SK-N-SH (cell line): Measurements from ENCODE around the gene NRIP1. TPM values are rescaled to one million over a fixed set of nuclear protein-coding genes. Genes with fewer than 3 reads are reported as not detected.

Source experiments
- CTCF ChIA-PET: fragments of 300-600, 350-600 bp; formaldehyde crosslinking; extraction: SDS; loops from one replicate; lab custom pipeline; 2021; lab: Yijun Ruan, JAX
- POLR2A ChIA-PET: fragments of 350-600 bp; sonication (Branson Sonifier 250); formaldehyde crosslinking; extraction: SDS; loops from one replicate; lab custom pipeline; 2020; ENCODE audit warnings: antibody characterized with exemption, inconsistent platforms; lab: Yijun Ruan, JAX
- DNase-seq: peaks from one replicate; pipeline ENCODE4 v3.0.0; 2012
- H2AFZ ChIP-seq: fragments of 200-600 bp; sonication (generic); 2 replicates; pipeline ENCODE4 v1.8.1; 2016; ENCODE audit warnings: antibody characterized with exemption, mild to moderate bottlenecking, low read depth
- H3F3A ChIP-seq: fragments of 200-600 bp; sonication (generic); replicated peaks from 2 replicates; pipeline ENCODE3; 2016; ENCODE audit warnings: antibody characterized with exemption, mild to moderate bottlenecking; ENCODE audit not compliant: insufficient read depth
- H3K27ac ChIP-seq, 2 experiments: fragments of 200-500 bp in 1 of 2; fragments of 200-600 bp in 1 of 2; sonication (Bioruptor generic) in 1 of 2; sonication (generic), shearing (Covaris generic) in 1 of 2; 2 replicates each; pipeline versions ENCODE4 v1.5.1 to v1.6.1; 2014 to 2016; ENCODE audit warnings: low read depth in 2 of 2, inconsistent platforms in 1 of 2, low read length in 1 of 2, mild to moderate bottlenecking in 1 of 2, mixed read lengths in 1 of 2
- H3K27me3 ChIP-seq: fragments of 200-600 bp; sonication (generic), shearing (Covaris generic); 2 replicates; pipeline ENCODE4 v1.6.1; 2016; ENCODE audit warnings: mixed run types; ENCODE audit not compliant: insufficient read depth
- H3K36me3 ChIP-seq, 2 experiments: fragments of 200-500 bp in 1 of 2; fragments of 200-600 bp in 1 of 2; sonication (Bioruptor generic) in 1 of 2; sonication (generic) in 1 of 2; replicated peaks in 1 of 2; 2 replicates each; pipeline versions ENCODE3 to v1.5.1; 2014 to 2016; ENCODE audit warnings: low read length in 1 of 2, mild to moderate bottlenecking in 1 of 2; ENCODE audit not compliant: insufficient read depth in 2 of 2, control insufficient read depth in 1 of 2
- H3K4me1 ChIP-seq, 2 experiments: fragments of 200-500 bp in 1 of 2; fragments of 200-600 bp in 1 of 2; sonication (Bioruptor generic) in 1 of 2; sonication (generic), shearing (Covaris generic) in 1 of 2; 2 replicates each; pipeline versions ENCODE4 v1.5.1 to v1.6.1; 2014 to 2016; ENCODE audit warnings: low read depth in 1 of 2, low read length in 1 of 2, mixed run types in 1 of 2; ENCODE audit not compliant: insufficient read depth in 2 of 2, control insufficient read depth in 1 of 2
- H3K4me2 ChIP-seq: fragments of 200-600 bp; sonication (generic), shearing (Covaris generic); 2 replicates; pipeline ENCODE4 v1.6.1; 2017; ENCODE audit warnings: mixed run types
- H3K4me3 ChIP-seq, 2 experiments: fragments of 200-500 bp in 1 of 2; fragments of 200-600 bp in 1 of 2; sonication (Bioruptor generic) in 1 of 2; sonication (generic), shearing (Covaris generic) in 1 of 2; 2 replicates each; pipeline versions ENCODE4 v1.5.1 to v1.8.1; 2014 to 2016; ENCODE audit warnings: low read depth in 2 of 2, inconsistent platforms in 1 of 2, low read length in 1 of 2, mild to moderate bottlenecking in 1 of 2, mixed read lengths in 1 of 2, moderate library complexity in 1 of 2
- H3K79me2 ChIP-seq: fragments of 200-600 bp; sonication (generic); 2 replicates; pipeline ENCODE4 v1.8.1; 2017; ENCODE audit warnings: mild to moderate bottlenecking; ENCODE audit not compliant: insufficient read depth
- H3K9ac ChIP-seq: fragments of 200-600 bp; sonication (generic); 2 replicates; pipeline ENCODE4 v1.6.1; 2017; ENCODE audit warnings: mixed run types
- H3K9me2 ChIP-seq: fragments of 200-600 bp; sonication (generic); 2 replicates; pipeline ENCODE4 v1.6.1; 2017; ENCODE audit warnings: mixed run types
- H3K9me3 ChIP-seq: fragments of 200-600 bp; sonication (generic); 2 replicates; pipeline ENCODE4 v1.6.1; 2017; ENCODE audit warnings: mixed run types, mild to moderate bottlenecking, moderate library complexity
- H4K20me1 ChIP-seq: fragments of 200-600 bp; sonication (generic); 2 replicates; pipeline ENCODE4 v1.6.1; 2017; ENCODE audit warnings: mild to moderate bottlenecking, mixed run types; ENCODE audit not compliant: insufficient read depth
- CHD2 ChIP-seq: fragments of 150-350 bp; IDR thresholded peaks from 2 replicates; pipeline ENCODE4 v1.6.1; 2018; ENCODE audit warnings: low read length; ENCODE audit not compliant: partially characterized antibody
- EP300 ChIP-seq, 2 experiments: IDR thresholded peaks; 2 replicates each; pipeline versions ENCODE4 v1.4.0 to v1.6.1; 2012; ENCODE audit warnings: borderline replicate concordance in 1 of 2, low read depth in 1 of 2, low read length in 1 of 2
- EZH2phosphoT487 ChIP-seq: fragments of 200-600 bp; sonication (generic); IDR thresholded peaks from 2 replicates; pipeline ENCODE4 v1.6.1; 2017; ENCODE audit warnings: low read depth, mixed run types, mild to moderate bottlenecking, antibody characterized with exemption, moderate library complexity, borderline replicate concordance
- FOSL2 ChIP-seq: IDR thresholded peaks from 2 replicates; pipeline ENCODE4 v1.4.0; 2012; ENCODE audit warnings: low read depth, mild to moderate bottlenecking, moderate library complexity, borderline replicate concordance
- FOXM1 ChIP-seq: IDR thresholded peaks from 2 replicates; pipeline ENCODE4 v1.4.0; 2012; ENCODE audit warnings: low read depth, mild to moderate bottlenecking
- GABPA ChIP-seq: IDR thresholded peaks from 2 replicates; pipeline ENCODE4 v1.4.0; 2012; ENCODE audit warnings: low read depth, mild to moderate bottlenecking
- GATA2 ChIP-seq: sonication (generic); formaldehyde crosslinking; IDR thresholded peaks from 2 replicates; pipeline ENCODE4 v1.5.0; 2020; ENCODE audit warnings: mild to moderate bottlenecking, missing genetic modification reagents
- JUND ChIP-seq: IDR thresholded peaks from 2 replicates; pipeline ENCODE4 v1.4.0; 2012
- MXI1 ChIP-seq: IDR thresholded peaks from 2 replicates; pipeline ENCODE4 v1.6.1; 2012; ENCODE audit warnings: mild to moderate bottlenecking, low read depth, low read length, improper control_type of control experiment
- NRF1 ChIP-seq: IDR thresholded peaks from 2 replicates; pipeline ENCODE4 v1.6.1; 2012; ENCODE audit warnings: low read depth, mild to moderate bottlenecking, low read length
- POLR2AphosphoS5 ChIP-seq: IDR thresholded peaks from 2 replicates; pipeline ENCODE4 v1.6.1; 2012; ENCODE audit warnings: low read depth, low read length
- RFX5 ChIP-seq: IDR thresholded peaks from 2 replicates; pipeline ENCODE4 v1.6.1; 2012; ENCODE audit warnings: mild to moderate bottlenecking, improper control_type of control experiment, low read length
- SIN3A ChIP-seq: IDR thresholded peaks from 2 replicates; pipeline ENCODE4 v1.6.1; 2012; ENCODE audit warnings: low read depth, mild to moderate bottlenecking, low read length, moderate library complexity, borderline replicate concordance
- TCF12 ChIP-seq: IDR thresholded peaks from 2 replicates; pipeline ENCODE4 v1.4.0; 2012
- TEAD4 ChIP-seq: IDR thresholded peaks from 2 replicates; pipeline ENCODE4 v1.4.0; 2012; ENCODE audit warnings: mild to moderate bottlenecking, borderline replicate concordance; ENCODE audit not compliant: insufficient read depth
- USF1 ChIP-seq: IDR thresholded peaks from 2 replicates; pipeline ENCODE4 v1.4.0; 2012; ENCODE audit warnings: low read depth, borderline replicate concordance
- YY1 ChIP-seq: IDR thresholded peaks from 2 replicates; pipeline ENCODE4 v1.4.0; 2012; ENCODE audit warnings: low read depth, mild to moderate bottlenecking
- WGBS: methylation state at CpG from one replicate; pipeline ENCODE4 v1.1.6; 2017; ENCODE audit warnings: low lambda C conversion rate; 5-methylcytosine and 5-hydroxymethylcytosine counted together
- polyA plus RNA-seq, 3 experiments: library from polyadenylated mRNA; depleted of rRNA; stranded (reverse); fragments of >200 nt; gene quantifications; 2 replicates each; pipeline ENCODE4 v1.2.3, GENCODE V29; 2012
- TF ChIP-seq, protein P1 (sequence below): fragments of 150-350 bp; IDR thresholded peaks from 2 replicates; pipeline ENCODE4 v1.6.1; 2017; ENCODE audit warnings: antibody characterized with exemption, low read length, low read depth, borderline replicate concordance
- TF ChIP-seq, protein P2 (sequence below): IDR thresholded peaks from 2 replicates; pipeline ENCODE4 v1.6.1; 2012; ENCODE audit warnings: mild to moderate bottlenecking, low read depth, low read length, moderate library complexity
- TF ChIP-seq, protein P3 (sequence below): IDR thresholded peaks from 2 replicates; pipeline ENCODE4; 2012

NRIP1 gene
- polyA plus RNA-seq, 1 of the 3 experiments (the other 2 are of a cell fraction): 0.02 TPM

DNA sequence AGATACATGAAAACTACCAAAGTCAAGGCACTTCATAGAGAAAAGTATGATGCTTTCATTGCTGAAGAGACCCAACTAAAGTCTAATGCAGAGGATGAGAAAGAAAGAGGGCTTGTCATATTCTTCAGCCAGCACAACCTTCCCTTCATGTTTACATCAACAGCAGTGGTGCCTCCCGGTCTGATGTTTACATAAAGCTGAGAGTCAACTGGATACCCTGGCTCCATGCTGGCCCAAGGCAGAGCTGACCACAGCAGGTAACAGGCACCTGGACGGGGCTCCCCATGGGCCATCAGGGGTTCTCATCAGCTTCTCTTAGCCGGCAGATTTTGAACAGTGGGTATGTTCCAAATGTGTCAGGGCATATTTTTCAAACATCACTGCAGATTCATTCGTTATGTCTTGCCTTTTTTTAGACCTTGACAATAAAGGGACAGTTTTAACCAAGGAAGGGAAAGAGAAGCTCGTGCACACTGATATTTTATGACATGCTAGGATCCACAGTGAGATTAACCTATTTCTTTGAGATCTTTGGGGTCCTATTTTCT is 117.1 kb downstream of the NRIP1 start:
- no peaks in the 10 kb centered on the region for H3F3A ChIP-seq
- TF ChIP-seq CHD2: no peak
- TF ChIP-seq TCF12: no peak
- TF ChIP-seq JUND: no peak
- no peak for TF ChIP-seq POLR2AphosphoS5
- TF ChIP-seq TEAD4: no peak
- TF ChIP-seq, protein P1, sequence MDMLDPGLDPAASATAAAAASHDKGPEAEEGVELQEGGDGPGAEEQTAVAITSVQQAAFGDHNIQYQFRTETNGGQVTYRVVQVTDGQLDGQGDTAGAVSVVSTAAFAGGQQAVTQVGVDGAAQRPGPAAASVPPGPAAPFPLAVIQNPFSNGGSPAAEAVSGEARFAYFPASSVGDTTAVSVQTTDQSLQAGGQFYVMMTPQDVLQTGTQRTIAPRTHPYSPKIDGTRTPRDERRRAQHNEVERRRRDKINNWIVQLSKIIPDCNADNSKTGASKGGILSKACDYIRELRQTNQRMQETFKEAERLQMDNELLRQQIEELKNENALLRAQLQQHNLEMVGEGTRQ: no peak
- TF ChIP-seq USF1: no peak
- TF ChIP-seq, all 33 proteins: peak for 0
- Histone ChIP-seq H3K79me2 (no peaks in the 10 kb centered on the region), H3K9me3 (no peaks in the 10 kb centered on the region), H3K4me3 (no peak overlapping the region), H2AFZ (no peak overlapping the region), H3K9ac (no peak overlapping the region), H3K27ac (no peak overlapping the region), H3K36me3 (no peaks in the 10 kb centered on the region), H3K27me3 (no peaks in the 10 kb centered on the region; the same call in 1 of the 2 replicates), H3K4me1 (no peaks in the 10 kb centered on the region), H3K4me2 (no peak overlapping the region), H3K9me2 (no peaks in the 10 kb centered on the region), H4K20me1 (no peaks in the 10 kb centered on the region)
- ChIA-PET POLR2A (no interaction called here), CTCF (no interaction called here)
- 7% methylated on average over 5 of the region's 5 CpGs for WGBS
- no peak for DNase-seq

DNA sequence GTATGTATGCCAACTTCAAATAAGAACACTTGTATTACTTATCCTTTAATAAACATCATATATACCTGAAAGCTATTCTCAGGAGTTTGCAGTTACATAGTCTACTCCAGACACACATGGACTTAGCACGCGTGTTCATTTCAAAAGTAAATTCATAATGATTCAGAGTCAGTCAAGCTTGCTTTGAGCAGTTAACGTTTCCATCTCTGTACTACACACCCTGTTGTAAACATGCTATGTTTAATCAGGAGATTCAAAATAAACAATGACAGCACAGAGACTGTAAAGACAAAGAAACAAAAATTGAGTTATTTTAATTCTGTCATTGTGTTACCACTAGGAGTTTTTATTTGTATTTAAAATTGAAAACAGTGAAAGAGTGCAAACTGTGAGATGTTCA is 119.6 kb downstream of the NRIP1 start:
- Histone ChIP-seq H2AFZ (no peak overlapping the region), H3K27ac (no peak overlapping the region)

More for the DNA sequence above, 119.6 kb downstream of the NRIP1 start:
- Histone ChIP-seq H3K9ac (no peak overlapping the region), H3K36me3 (no peaks in the 10 kb centered on the region), H4K20me1 (no peaks in the 10 kb centered on the region), H3K4me3 (no peak overlapping the region), H3F3A (no peaks in the 10 kb centered on the region), H3K4me1 (no peaks in the 10 kb centered on the region), H3K4me2 (no peak overlapping the region), H3K27me3 (no peaks in the 10 kb centered on the region; the same call in 1 of the 2 replicates), H3K9me2 (no peaks in the 10 kb centered on the region), H3K79me2 (no peaks in the 10 kb centered on the region), H3K9me3 (no peaks in the 10 kb centered on the region)
- DNase-seq: no peak
- CTCF ChIA-PET: no interaction called here
- TF ChIP-seq RFX5 (no peak), FOXM1 (no peak), GATA2 (CRISPR knock-in tag) (no peak), FOSL2 (no peak), SIN3A (no peak), NRF1 (no peak), EZH2phosphoT487 (no peak), YY1 (no peak), POLR2AphosphoS5 (no peak), EP300 (IDR thresholded peaks at IDR 0.05; ENCODE audit: borderline replicate concordance in 1 of 2, low read depth in 1 of 2, low read length in 1 of 2) (no peak), GABPA (no peak), JUND (no peak), MXI1 (no peak)
- TF ChIP-seq, protein P2, sequence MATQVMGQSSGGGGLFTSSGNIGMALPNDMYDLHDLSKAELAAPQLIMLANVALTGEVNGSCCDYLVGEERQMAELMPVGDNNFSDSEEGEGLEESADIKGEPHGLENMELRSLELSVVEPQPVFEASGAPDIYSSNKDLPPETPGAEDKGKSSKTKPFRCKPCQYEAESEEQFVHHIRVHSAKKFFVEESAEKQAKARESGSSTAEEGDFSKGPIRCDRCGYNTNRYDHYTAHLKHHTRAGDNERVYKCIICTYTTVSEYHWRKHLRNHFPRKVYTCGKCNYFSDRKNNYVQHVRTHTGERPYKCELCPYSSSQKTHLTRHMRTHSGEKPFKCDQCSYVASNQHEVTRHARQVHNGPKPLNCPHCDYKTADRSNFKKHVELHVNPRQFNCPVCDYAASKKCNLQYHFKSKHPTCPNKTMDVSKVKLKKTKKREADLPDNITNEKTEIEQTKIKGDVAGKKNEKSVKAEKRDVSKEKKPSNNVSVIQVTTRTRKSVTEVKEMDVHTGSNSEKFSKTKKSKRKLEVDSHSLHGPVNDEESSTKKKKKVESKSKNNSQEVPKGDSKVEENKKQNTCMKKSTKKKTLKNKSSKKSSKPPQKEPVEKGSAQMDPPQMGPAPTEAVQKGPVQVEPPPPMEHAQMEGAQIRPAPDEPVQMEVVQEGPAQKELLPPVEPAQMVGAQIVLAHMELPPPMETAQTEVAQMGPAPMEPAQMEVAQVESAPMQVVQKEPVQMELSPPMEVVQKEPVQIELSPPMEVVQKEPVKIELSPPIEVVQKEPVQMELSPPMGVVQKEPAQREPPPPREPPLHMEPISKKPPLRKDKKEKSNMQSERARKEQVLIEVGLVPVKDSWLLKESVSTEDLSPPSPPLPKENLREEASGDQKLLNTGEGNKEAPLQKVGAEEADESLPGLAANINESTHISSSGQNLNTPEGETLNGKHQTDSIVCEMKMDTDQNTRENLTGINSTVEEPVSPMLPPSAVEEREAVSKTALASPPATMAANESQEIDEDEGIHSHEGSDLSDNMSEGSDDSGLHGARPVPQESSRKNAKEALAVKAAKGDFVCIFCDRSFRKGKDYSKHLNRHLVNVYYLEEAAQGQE: no peak
- TF ChIP-seq, protein P3, sequence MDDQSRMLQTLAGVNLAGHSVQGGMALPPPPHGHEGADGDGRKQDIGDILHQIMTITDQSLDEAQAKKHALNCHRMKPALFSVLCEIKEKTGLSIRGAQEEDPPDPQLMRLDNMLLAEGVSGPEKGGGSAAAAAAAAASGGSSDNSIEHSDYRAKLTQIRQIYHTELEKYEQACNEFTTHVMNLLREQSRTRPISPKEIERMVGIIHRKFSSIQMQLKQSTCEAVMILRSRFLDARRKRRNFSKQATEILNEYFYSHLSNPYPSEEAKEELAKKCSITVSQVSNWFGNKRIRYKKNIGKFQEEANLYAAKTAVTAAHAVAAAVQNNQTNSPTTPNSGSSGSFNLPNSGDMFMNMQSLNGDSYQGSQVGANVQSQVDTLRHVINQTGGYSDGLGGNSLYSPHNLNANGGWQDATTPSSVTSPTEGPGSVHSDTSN: no peak
- TF ChIP-seq, protein P1: no peak
- 4% methylated on average over 3 of the region's 3 CpGs for WGBS
- POLR2A ChIA-PET: no interaction called here
